Frontal cortex (tissue), 4 donors: ENCODE data around the gene PEMT. TPM values are rescaled to one million over a fixed set of nuclear protein-coding genes. Genes with fewer than 3 reads are reported as not detected.

Experiments
- DNase-seq, 2 donors: peaks; one replicate each; pipeline ENCODE4 v3.0.0; 2012; ENCODE audit warnings: low spot score in 2 of 2
- FAIRE-seq: peaks from 2 replicates; lab custom pipeline; 2012; peaks lifted over from hg19 to GRCh38; lab: Jason Lieb, UNC
- total RNA-seq: library from RNA; depleted of rRNA; stranded (reverse); fragments of >200 nt; gene quantifications from one replicate; pipeline ENCODE4 v1.2.3, GENCODE V29; 2014
- donor health status: control.
- donor health status: control.
- donor health status: control.

PEMT gene
- total RNA-seq, 1 donor from 2014 or later = 17.1 TPM

- no peak for FAIRE-seq
- DNase-seq = no peak
These were observed 70.8 kb downstream of the PEMT start for GRCh38 chr17:17520599-17521232.

GRCh38 chr17:17519886-17520285 lies 71.6 kb downstream of the PEMT start:
- FAIRE-seq (no peak), DNase-seq (no peak)

DNA sequence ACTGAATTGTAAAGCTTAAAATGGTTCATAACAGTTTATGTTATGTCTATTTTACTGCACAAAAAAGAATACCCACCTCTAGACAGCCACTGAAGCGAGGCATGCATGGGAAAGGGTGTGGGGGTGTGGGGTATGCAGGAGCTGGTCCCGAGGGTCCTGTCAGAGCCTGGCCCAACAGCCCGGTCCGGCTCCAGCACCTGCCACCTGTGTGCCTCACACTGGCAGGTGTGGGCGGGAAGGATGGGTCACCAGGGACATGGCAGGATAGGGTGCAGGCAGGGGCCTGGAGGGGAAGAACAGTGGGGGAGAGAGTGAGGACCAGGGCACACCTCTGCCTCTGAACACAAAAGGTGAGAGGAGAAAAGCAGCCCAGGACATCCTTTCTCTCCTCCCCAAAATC lies 72.6 kb downstream of the PEMT start:
- FAIRE-seq = no peak
- no peak for DNase-seq

GRCh38 chr17:17518014-17518413 lies 73.5 kb downstream of the PEMT start:
- FAIRE-seq (no peak), DNase-seq (no peak)

DNA sequence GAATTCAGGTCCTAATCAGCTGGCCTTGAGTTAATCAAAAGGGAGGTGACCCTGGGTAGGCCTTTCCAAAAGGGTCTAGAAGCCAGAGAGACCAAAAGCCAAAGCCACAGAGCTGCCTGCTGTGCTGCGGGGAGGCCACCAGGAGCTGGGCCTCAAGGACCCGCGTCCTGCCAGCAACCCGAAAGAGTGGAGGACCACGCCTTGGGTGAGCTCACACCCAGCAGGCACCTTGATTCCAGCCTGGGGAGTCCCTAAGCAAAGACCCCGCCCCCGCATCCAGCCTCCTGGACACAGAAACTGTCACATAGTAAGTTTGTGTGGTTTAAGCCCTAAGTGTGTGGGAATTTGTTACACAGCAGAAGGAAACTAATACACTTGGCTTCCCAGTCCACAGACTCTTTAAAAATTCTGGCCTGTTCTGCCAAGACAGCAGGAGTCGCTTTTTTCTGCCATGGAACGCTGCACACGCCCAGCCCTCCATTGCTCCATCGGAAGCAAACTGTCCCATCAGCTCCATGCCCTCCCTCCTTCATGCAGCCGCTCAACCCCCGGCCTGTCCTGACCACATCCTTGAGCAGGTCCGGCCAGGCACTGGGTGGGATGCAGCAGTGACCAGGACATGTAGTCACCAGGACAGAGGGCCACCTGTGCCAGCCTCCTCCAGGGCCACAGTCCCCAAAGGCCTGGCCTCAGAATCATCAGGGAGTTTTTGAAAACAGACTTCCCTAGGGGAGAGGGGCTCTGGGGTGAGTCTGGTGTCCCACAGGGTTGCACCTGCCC lies 74.4 kb downstream of the PEMT start:
- FAIRE-seq = no peak

DNA sequence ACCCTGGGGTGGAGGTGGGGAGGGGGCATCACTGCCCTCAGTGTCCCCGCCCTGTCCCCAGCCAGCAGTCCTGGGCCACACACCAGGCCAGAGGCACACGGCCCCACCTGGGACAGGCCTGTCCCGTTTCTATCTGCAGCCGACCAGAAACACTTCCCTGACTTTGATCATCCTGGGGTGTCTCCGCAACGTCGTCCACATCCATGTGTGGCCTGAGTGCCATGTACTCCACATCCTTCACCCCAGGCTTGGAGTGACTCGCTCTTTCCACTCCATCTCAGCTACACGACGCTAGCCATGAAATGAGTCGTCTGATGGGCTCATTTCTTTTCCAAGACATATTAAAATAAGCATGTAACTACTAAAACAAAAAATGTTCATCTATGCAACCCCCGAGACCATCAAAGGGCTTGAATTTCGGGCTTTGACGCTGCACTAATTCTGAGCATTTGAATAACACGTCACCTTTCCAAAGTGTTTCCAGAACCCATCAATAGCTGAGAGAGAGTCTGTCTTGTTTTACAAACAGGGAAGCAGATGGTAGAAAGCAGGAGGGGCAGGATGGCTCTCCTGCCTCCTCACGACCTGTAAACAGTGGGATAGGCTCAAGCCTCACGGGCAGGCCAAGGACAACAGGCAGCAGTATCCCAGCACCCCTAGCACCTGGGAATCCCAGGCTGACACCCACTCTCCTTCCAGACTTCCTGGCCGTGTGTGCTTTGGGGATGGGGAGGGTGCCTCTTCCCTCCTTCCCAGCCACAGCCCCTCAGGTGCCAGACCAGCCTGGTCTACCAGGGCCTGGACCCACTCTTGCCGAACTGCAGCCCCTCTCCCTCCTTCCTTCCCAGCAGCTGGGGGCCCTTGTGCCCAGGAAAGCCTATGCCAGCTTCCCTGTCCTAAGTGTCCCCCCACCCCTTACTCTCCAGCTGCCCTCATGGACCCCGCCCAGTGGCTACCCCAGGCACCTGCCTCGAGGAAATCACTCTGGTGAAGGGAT lies 75.3 kb downstream of the PEMT start:
- DNase-seq = no peak
- FAIRE-seq = no peak

More for the DNA sequence above, 74.4 kb downstream of the PEMT start:
- no peak for DNase-seq

GRCh38 chr17:17514993-17515933 lies 76.2 kb downstream of the PEMT start:
- FAIRE-seq = no peak
- DNase-seq = no peak

- FAIRE-seq = no peak
- no peak for DNase-seq
These were observed 77.0 kb downstream of the PEMT start for GRCh38 chr17:17514361-17514992.

- FAIRE-seq (no peak), DNase-seq (no peak)
These were observed 77.9 kb downstream of the PEMT start for GRCh38 chr17:17513626-17514025.

GRCh38 chr17:17512866-17513265 lies 78.6 kb downstream of the PEMT start:
- FAIRE-seq (no peak), DNase-seq (no peak)

GRCh38 chr17:17511881-17512858 lies 79.3 kb downstream of the PEMT start:
- FAIRE-seq = no peak
- no peak for DNase-seq

DNA sequence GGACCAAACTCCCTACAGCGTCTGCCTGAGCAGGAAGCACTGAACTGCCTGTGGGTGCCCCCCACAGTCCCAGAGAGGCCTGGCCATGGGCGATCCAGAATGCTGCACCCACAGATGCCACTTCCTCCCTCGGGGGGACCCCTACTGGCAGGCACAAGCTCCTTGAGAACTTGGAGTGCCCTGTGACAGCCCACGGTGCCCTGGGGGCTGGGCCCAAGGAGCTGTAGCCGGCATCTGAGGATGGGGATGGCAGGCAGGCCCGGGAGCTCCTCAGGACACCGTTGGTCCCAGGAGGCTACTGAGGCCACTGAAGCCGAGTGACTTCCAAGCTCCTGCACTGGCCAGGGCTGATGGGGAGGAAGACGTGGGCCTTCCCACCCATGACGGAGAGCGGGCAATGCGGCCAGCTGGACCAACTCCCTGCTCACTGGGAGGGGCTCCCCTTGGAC lies 80.2 kb downstream of the PEMT start:
- DNase-seq (no peak), FAIRE-seq (no peak)

- DNase-seq = no peak
- FAIRE-seq = no peak
These were observed 80.8 kb downstream of the PEMT start for GRCh38 chr17:17510456-17511292.

DNA sequence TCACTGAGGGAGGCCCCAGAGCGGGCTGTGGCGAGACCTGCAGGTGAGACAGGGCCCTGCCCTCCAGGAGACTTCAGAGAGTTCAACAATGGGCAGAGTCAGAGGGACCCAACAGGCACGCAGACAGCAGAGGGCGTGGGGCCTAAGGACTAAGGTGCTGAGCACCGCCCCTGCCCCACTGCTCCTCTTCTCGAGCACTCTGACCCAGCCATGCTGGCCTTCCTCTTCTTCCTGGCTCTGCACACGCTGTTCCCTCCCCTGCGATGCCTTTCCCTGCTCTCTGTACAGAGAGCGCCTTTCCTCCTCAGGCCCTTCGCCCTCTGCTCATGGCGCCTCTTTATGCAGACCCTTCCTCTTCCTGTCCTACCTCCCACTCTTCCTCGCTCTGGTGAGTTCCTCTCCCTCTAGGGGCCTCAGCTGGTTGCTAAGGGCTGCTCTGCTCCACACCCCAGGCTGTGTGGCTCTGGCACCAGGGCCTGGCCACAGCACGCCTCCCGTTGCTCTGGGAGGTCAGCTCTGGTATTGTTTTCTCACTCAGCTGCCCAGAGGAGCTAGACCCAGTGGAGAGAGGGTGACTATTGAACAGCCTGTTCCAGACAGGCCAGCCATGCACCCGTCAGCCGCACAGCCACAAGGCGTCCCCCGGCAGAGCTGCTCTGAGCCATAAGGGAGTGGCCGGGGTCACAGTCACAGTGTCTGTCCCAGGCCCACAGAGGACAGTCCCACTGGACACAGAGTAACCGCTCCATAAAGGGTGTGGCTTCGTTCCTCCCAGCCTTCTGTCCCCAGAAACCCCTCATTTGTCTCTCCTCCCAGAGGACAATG lies 81.7 kb downstream of the PEMT start:
- no peak for DNase-seq
- FAIRE-seq = no peak

DNA sequence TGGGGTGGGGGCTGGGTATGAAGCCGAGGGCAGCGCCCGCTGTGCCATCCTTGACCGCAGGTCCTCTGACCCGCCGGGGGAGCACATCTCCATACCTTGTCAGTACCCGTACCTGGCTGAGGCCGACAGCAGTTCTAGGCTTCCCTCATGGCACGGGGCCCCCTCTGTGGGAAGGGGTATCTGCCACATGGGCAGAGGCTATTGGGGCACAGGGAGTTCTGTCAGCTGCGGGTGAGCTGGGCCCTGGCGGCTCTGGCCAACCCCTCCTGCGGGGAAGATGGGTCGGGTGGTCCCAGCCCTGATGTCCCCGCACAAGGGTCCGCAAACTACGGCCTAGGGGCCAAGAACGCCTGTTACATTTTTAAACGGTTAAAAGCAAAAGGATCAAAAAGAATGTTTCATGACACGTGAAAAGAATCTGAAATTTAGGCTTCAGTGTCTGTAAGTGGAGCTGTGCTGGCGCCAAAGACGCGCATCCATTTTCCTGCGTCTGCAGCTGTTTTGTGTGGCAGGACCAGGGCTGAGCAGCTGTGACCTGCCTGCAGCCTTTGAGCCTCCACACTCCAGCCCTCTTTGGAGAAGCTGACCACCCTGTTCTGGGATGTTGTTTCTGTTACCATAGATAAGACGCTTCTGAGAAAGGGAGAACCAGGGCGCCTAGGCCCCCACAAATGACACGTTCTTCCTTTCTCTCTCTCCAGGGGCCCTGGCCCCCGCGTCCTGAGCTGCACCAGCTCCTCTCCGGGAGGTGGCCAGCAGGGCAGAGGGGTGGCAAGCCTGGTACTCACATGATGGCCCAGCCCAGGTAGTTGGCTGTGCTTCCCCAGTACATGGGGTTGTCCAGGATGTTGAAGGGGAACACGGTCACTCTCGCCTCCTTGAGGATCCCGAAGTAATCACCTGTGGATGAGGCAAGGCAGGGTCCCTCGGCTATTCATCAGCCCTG lies 82.6 kb downstream of the PEMT start:
- FAIRE-seq = no peak

More for the DNA sequence above, 82.6 kb downstream of the PEMT start:
- no peak for DNase-seq
